ENCODE results near the gene SLTM.

SLTM gene

GRCh38 chr15:58933281-58934113 is at the start of gene SLTM (continued):
- TF ChIP-seq ZNF560 (tag by site-specific recombination; IDR thresholded peaks at IDR 0.05; ENCODE audit: borderline replicate concordance) (no peak), ZNF529 (tag by site-specific recombination; IDR thresholded peaks at IDR 0.05; ENCODE audit: insufficient replicate concordance) (no peak), ZNF19 (tag by site-specific recombination; IDR thresholded peaks at IDR 0.05; ENCODE audit: low read depth) (no peak), ZNF354C (tag by site-specific recombination; IDR thresholded peaks at IDR 0.05; ENCODE audit: borderline replicate concordance, low read depth) (no peak), ZNF10 (tag by site-specific recombination; IDR thresholded peaks at IDR 0.05) (peak; percentile 13; the same call in 1 of the 2 replicates), KLF16 (tag by site-specific recombination; IDR thresholded peaks at IDR 0.05) (peak; percentile 67), ZBTB20 (tag by site-specific recombination; IDR thresholded peaks at IDR 0.05) (peak; percentile 59; the same call in 1 of the 2 replicates), ZSCAN30 (tag by site-specific recombination; IDR thresholded peaks at IDR 0.05) (peak; percentile 87), ZSCAN23 (tag by site-specific recombination; IDR thresholded peaks at IDR 0.05) (no peak), ZNF37A (tag by site-specific recombination; IDR thresholded peaks at IDR 0.05) (no peak), EGR2 (tag by site-specific recombination; IDR thresholded peaks at IDR 0.05; ENCODE audit: low read depth) (no peak), ZNF510 (tag by site-specific recombination; IDR thresholded peaks at IDR 0.05; ENCODE audit: insufficient replicate concordance) (no peak), ZNF596 (tag by site-specific recombination; IDR thresholded peaks at IDR 0.05) (no peak), YY1 (tag by site-specific recombination; IDR thresholded peaks at IDR 0.05) (peak; percentile 92), ZNF366 (tag by site-specific recombination; conservative IDR thresholded peaks at IDR 0.05) (no peak), ZNF660 (tag by site-specific recombination; IDR thresholded peaks at IDR 0.05) (peak; percentile 60), ZNF394 (tag by site-specific recombination; IDR thresholded peaks at IDR 0.05; ENCODE audit: borderline replicate concordance) (0 out of 2 replicates have a peak, but pooled peaks have one; percentile 23), ZNF704 (tag by site-specific recombination; IDR thresholded peaks at IDR 0.05) (no peak), ZNF777 (tag by site-specific recombination; IDR thresholded peaks at IDR 0.05; ENCODE audit: borderline replicate concordance) (no peak), ZNF311 (tag by site-specific recombination; IDR thresholded peaks at IDR 0.05; ENCODE audit: borderline replicate concordance) (no peak), PBX3 (CRISPR knock-in tag; IDR thresholded peaks at IDR 0.05) (0 out of 2 replicates have a peak, but pooled peaks have one; percentile 15), SP3 (tag by site-specific recombination; IDR thresholded peaks at IDR 0.05) (0 out of 2 replicates have a peak, but pooled peaks have one; percentile 31), ZBTB49 (tag by site-specific recombination; IDR thresholded peaks at IDR 0.05; ENCODE audit: low read depth) (no peak), BCL6B (tag by site-specific recombination; IDR thresholded peaks at IDR 0.05) (no peak), ZNF335 (tag by site-specific recombination; conservative IDR thresholded peaks at IDR 0.05) (peak; percentile 97), ZNF324 (tag by site-specific recombination; IDR thresholded peaks at IDR 0.05) (no peak), ZNF837 (tag by site-specific recombination; IDR thresholded peaks at IDR 0.05) (no peak), ZNF501 (tag by site-specific recombination; IDR thresholded peaks at IDR 0.05) (no peak), ZNF148 (tag by site-specific recombination; IDR thresholded peaks at IDR 0.05; ENCODE audit: borderline replicate concordance) (no peak), ZNF626 (tag by site-specific recombination; IDR thresholded peaks at IDR 0.05) (0 out of 2 replicates have a peak, but pooled peaks have one; percentile 12), GLIS2 (tag by site-specific recombination; IDR thresholded peaks at IDR 0.05) (no peak)

Measured in HEK293 (cell line).